Muscle layer of colon (tissue), 2 donors: ENCODE results near the gene RPS6KA4.

ENCODE experiments used
- H3K27ac ChIP-seq: one replicate; pipeline ENCODE4 v1.7.0; 2013; ENCODE audit warnings: low read depth, mild to moderate bottlenecking, low read length, moderate library complexity
- H3K27me3 ChIP-seq, 2 donors: one replicate each; pipeline ENCODE4 v1.7.0; 2013; ENCODE audit warnings: low read length in 2 of 2, mild to moderate bottlenecking in 2 of 2; ENCODE audit not compliant: insufficient read depth in 2 of 2, control insufficient read depth in 1 of 2
- H3K36me3 ChIP-seq: one replicate; pipeline ENCODE4 v1.7.0; 2013; ENCODE audit warnings: mild to moderate bottlenecking, low read length; ENCODE audit not compliant: insufficient read depth
- H3K4me1 ChIP-seq: one replicate; pipeline ENCODE4 v1.7.0; 2013; ENCODE audit warnings: mild to moderate bottlenecking, low read length; ENCODE audit not compliant: insufficient read depth
- H3K4me3 ChIP-seq, 2 donors: one replicate each; pipeline ENCODE4 v1.7.0; 2013; ENCODE audit warnings: low read length in 2 of 2, low read depth in 1 of 2, mild to moderate bottlenecking in 1 of 2, moderate library complexity in 1 of 2
- H3K9ac ChIP-seq: one replicate; pipeline ENCODE4 v1.7.0; 2013; ENCODE audit warnings: low read length
- H3K9me3 ChIP-seq: one replicate; pipeline ENCODE4 v1.7.0; 2013; ENCODE audit warnings: mild to moderate bottlenecking, low read length
- donor health status: abdominal sarcoma.
- donor health status: Adenocarcinoma of cecum.

RPS6KA4 gene

DNA sequence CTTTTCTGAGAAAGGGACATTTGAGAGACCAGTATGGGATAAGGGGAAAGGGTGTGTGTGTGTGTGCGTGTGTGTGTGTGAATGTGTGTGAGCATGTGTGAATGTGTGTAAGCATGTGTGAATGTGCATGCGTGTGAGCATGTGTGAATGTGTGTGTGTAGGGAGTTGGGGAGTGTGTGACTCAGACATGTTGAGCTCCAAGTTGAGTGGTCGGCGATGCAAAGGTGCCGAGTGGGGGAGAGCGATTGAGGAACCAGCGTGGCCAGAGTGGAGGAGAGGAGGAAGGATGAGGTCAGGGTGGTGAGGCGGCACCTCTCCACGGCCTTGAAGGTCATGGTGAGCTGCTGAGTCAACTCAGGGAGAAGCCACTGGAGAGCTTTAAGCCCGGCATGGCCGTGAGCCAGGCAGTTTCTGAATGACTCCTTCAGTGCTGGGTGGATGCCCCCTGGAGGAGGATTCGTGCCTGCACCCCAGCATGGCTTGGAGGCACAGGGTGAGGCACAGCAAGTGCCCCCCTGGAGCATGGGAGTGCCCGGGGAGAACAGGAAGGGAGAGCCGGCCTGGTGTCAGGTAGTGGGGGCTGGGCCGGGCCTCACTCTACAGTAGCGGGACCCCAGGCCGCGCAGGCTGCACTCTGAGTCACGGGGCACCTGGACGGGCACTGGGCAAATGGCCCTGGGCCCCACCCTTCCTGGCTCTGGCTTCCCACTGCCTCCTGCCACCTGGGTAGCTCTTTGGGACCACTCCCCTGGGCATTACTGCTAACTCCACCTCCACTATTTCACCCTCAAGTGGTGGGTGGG, 27.2 kb upstream of the RPS6KA4 start:
- H3K36me3 ChIP-seq, result no peaks in the 10 kb centered on the region
- no peak overlapping the region for H3K4me3 ChIP-seq
- H3K27me3 ChIP-seq, result no peaks in the 10 kb centered on the region
- H3K27ac ChIP-seq, result no peak overlapping the region
- no peaks in the 10 kb centered on the region for H3K9me3 ChIP-seq
- H3K9ac ChIP-seq, result no peak overlapping the region
- H3K4me1 ChIP-seq, result no peaks in the 10 kb centered on the region

DNA sequence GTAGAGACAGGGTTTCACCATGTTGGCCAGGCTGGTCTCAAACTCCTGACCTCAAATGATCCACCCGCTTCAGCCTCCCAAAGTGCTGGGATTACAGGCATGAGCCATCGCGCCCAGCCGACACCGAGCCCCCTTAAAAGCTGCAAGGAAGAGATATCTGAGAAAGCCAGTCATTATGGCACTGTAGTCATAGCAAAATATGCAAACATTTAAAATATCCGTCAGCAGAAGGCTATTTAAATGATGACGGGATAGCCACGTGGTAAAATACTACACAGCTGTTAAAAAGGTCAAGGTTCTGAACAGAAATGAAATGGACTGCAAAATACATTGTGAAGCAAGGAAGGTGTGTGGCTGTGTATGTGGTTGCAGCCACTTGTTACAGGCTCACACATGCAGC, 25.4 kb upstream of the RPS6KA4 start:
- Histone ChIP-seq H3K9me3 (no peaks in the 10 kb centered on the region), H3K4me1 (no peaks in the 10 kb centered on the region), H3K36me3 (no peaks in the 10 kb centered on the region), H3K27me3 (no peaks in the 10 kb centered on the region), H3K4me3 (no peak overlapping the region), H3K27ac (no peak overlapping the region), H3K9ac (no peak overlapping the region)

DNA sequence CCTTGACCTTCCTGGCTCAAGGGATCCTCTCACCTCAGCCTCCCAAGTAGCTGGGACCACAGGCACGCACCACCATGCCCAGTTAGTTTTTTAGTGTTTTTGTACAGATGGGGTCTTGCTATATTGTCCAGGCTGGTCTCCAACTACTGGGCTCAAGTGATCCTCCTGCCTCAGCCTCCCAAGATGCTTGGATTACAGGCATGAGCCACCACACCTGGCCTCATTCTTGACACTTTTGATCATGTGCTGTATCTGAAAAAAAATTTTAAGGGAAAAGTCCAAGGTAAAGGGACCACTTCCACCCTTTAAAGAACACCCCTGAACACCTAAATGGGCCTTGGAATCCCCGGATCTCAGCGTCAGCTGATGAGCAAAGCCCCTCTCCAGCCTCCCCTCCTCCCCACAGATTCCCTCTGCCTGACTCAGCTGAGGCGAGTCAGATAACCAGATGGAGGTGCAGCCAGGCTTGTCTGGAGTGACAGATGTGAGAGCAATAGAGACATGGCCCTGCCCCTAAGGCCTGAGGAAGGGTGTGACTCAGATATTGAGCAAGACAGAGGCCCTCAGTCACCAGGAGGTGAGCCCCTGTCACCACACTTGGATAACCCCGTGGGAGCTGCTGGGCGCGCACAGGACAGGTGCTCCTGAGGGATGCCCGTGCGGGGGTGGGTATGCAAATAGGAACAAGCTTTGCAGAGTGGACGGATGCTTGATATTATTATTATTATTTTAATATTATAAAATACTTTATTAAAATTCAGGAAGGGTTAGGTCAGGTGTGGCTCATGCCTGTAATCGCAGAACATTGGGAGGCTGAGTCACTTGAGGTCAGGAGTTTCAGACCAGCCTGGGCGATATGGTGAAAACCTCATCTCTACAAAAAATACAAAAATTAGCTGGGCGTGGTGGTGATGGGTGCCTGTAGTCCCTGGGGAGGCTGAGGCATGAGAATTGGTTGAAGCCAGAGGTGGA, 23.9 kb upstream of the RPS6KA4 start:
- H3K27me3 ChIP-seq, result no peaks in the 10 kb centered on the region
- H3K27ac ChIP-seq, result no peak overlapping the region
- no peak overlapping the region for H3K9ac ChIP-seq
- no peaks in the 10 kb centered on the region for H3K36me3 ChIP-seq
- no peaks in the 10 kb centered on the region for H3K4me1 ChIP-seq
- no peak overlapping the region for H3K4me3 ChIP-seq
- H3K9me3 ChIP-seq, result no peaks in the 10 kb centered on the region

DNA sequence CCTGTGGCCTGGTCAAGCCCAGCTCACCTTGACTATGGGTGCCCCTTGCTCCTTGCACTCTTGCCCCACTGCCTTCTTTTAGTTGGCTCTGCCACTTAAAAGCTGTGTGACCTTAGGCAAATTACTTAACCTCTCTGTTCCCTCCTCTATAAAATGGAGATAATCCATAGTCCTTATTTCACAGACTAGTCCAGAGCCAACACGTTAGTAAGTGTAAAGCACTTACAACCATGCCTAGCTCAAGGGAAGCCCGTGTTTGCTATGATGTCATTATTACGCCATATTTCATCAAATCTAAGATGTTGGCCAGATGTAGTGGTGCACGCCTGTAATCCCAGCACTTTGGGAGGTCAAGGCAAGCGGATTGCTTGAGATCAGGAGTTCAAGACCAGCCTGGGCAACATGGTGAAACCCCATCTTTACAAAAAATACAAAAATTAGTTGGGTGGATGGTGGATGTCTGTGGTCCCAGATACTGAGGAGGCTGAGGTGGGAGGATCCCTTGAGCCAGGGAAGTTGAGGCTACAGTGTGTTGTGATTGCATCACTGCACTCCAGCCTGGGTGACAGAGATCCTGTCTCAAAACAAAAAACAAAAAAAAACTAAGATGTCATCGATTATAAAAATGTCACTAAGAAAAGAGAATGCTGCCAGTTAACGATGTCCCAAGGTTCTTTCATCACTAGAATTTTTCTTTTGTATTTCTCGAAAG, 21.3 kb upstream of the RPS6KA4 start:
- Histone ChIP-seq H3K4me3 (no peak overlapping the region), H3K4me1 (peaks cover 7% of the 10 kb centered on the region), H3K36me3 (no peaks in the 10 kb centered on the region), H3K9me3 (no peaks in the 10 kb centered on the region), H3K27ac (no peak overlapping the region), H3K9ac (no peak overlapping the region), H3K27me3 (no peaks in the 10 kb centered on the region)

DNA sequence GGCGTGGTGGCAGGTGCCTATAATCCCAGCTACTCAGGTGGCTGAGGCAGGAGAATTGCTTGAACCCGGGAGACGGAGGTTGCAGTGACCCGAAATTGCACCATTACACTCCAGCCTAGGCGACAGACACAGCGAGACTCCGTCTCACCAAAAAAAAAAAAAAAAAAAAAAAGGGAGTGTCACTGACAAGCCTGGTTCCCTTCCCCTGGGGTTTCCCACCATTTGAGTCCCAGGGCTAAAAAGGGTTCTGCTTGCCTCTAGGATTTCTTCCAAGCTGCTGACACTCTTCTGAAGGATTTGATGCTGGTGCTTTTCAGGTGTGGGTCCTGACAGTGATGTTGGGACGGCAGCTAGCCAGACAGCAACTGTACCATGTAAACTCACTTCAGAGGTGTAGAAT, 20.2 kb upstream of the RPS6KA4 start:
- no peak overlapping the region for H3K9ac ChIP-seq
- peaks cover 12% of the 10 kb centered on the region for H3K4me1 ChIP-seq
- H3K27me3 ChIP-seq, result no peaks in the 10 kb centered on the region
- H3K27ac ChIP-seq, result no peak overlapping the region
- no peaks in the 10 kb centered on the region for H3K36me3 ChIP-seq
- H3K9me3 ChIP-seq, result no peaks in the 10 kb centered on the region
- H3K4me3 ChIP-seq, result no peak overlapping the region

DNA sequence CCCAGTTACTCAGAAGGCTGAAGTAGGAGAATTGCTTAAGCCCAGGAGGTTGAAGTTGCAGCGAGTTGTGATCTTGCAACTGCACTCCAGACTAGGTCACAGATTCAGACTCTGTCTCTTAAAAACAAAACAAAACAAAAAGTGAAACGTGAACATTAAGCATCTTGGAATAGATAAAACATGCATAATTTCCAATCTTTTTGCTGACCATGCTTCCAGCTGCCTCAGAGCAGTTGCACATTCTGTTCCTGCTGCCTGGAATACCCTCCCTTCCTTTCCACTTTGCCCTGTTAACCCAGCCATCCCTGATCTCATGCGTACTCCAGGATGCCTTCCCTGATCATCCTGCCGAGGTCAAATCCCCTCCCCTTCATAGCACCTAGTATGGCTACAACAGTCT, 19.7 kb upstream of the RPS6KA4 start:
- no peak overlapping the region for H3K4me3 ChIP-seq
- H3K9me3 ChIP-seq, result no peaks in the 10 kb centered on the region
- no peak overlapping the region for H3K27ac ChIP-seq
- no peaks in the 10 kb centered on the region for H3K27me3 ChIP-seq
- H3K4me1 ChIP-seq, result peaks cover 12% of the 10 kb centered on the region
- H3K36me3 ChIP-seq, result no peaks in the 10 kb centered on the region
- H3K9ac ChIP-seq, result no peak overlapping the region

DNA sequence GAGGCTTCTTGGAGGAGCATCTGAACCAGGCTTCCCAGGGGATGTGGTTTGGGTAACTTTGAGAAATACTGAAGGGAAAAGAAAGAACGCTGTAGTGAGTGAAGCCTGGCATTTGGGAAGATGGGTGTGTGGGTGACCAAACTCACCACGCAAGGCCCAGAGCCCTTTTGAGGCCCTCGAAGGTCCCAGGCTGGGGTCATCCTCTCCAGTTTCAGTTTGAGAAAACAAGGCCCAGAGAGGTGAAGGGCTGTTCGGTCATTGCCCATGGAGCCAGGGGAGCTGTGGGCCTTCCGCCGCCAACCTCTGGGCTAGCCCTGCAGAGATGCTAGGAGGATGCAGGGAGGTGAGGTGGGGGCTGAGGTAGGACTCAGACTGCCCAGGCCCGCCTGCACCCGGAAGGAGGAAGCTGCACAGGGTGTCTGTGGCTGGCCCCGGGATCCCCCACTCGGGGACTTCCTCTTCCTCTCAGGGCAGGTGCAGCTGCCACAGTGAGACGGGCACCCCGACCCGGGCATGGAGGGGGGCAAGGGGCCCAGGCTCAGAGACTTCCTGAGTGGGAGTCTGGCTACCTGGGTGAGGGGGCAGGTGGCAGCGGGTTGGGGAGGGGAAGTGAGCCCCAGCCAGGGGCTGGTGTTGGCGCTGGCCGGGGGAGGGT, 19.1 kb upstream of the RPS6KA4 start, which contains the start of gene CCDC88B:
Gene CCDC88B (plus strand): TSS at position 451 of the 655 bp plus-strand sequence. CDS start 63 bp downstream, at position 514.
- H3K27ac ChIP-seq, result no peak within 1 kb of the TSS
- H3K4me3 ChIP-seq, result no peak within 1 kb of the TSS
- no peak within 1 kb of the TSS for H3K9ac ChIP-seq
- H3K36me3 ChIP-seq, result no peaks in the 10 kb centered on the region
- H3K27me3 ChIP-seq, result no peaks in the 10 kb centered on the region
- H3K4me1 ChIP-seq, result peaks cover 12% of the 10 kb centered on the region
- no peaks in the 10 kb centered on the region for H3K9me3 ChIP-seq

DNA sequence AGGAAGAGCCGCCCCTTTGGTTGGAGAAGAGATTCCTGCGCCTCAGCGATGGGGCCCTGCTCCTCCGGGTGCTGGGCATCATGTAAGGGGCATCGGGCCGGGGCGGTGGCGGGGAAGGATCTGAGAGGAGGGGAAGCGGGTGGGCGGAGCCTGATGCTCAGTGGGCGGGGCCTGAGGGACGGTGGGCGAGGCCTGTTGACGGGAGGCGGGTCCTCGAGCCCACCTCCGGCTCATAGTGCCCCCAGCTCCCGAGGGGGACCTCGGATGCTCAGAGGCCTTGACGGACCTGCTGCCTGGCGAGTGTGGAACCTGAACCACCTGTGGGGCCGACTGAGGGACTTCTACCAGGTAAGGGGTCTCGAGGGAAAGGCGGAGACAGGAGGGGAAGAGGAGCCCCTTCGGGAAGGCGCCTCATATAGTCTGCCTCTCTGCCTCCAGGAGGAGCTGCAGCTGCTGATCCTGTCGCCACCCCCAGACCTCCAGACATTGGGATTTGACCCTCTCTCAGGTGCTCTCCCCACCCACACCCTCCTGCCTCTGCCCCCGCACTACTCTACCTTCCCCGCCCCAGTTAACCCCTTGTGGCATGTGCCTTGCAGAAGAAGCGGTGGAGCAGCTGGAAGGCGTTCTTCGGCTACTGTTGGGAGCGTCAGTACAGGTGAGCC, 18.2 kb upstream of the RPS6KA4 start:
- no peaks in the 10 kb centered on the region for H3K9me3 ChIP-seq
- H3K9ac ChIP-seq, result no peak overlapping the region
- H3K27ac ChIP-seq, result no peak overlapping the region
- no peaks in the 10 kb centered on the region for H3K36me3 ChIP-seq
- peaks cover 12% of the 10 kb centered on the region for H3K4me1 ChIP-seq
- no peak overlapping the region for H3K4me3 ChIP-seq
- no peaks in the 10 kb centered on the region for H3K27me3 ChIP-seq

DNA sequence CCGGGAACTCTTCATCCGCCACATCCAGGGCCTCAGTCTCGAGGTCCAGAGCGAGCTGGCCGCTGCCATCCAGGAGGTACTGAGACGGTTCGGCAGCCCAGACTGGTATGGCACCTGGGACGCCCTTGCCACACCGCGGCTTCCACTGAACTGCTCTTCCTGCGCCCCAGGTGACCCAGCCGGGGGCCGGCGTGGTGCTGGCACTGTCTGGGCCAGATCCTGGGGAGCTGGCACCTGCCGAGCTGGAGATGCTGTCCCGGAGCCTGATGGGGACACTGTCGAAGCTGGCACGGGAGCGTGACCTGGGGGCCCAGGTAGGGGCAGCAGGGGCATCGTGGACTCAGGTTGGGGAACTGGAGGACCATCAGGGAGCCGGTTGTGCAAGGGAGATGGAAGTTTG, 17.5 kb upstream of the RPS6KA4 start:
- Histone ChIP-seq H3K9ac (no peak overlapping the region), H3K4me1 (peaks cover 12% of the 10 kb centered on the region), H3K27ac (no peak overlapping the region)

DNA sequence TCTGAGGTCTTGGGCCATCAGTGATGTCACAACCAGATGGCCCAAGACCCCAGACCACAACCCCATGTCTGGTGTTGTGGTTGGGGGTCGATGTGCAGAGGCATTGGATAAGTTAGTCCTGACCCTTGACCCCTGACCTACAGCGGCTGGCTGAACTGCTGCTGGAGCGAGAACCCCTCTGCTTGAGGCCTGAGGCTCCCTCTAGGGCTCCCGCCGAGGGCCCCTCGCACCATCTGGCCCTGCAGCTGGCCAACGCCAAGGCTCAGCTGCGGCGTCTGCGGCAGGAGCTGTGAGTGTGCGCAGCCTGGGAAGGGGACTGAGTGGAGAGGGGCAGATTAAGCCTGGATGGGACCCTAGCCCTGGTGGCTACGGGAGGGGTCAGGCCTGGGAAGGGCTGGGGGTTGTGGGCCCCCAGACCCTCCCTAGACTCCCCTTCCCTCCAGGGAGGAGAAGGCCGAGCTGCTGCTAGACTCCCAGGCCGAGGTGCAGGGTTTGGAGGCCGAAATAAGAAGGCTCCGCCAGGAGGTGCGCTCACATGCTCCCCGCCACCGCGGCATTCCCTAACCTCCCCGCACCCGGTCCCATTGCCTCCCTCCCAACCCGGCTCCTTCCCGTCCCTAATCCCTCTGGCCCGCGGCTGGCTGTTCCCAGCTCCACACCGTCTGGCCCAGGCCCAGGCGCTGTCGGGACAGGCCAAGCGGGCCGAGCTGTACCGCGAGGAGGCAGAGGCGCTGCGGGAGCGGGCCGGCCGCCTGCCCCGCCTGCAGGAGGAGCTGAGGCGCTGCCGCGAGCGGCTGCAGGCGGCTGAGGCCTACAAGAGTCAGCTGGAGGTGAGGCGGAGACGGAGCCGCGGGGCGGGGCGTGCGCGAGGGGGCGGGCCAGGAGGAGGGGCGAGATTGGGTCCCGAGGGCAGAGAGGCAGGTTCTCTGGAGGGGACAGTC, 16.8 kb upstream of the RPS6KA4 start:
- H3K27me3 ChIP-seq, result no peaks in the 10 kb centered on the region
- no peaks in the 10 kb centered on the region for H3K9me3 ChIP-seq
- H3K36me3 ChIP-seq, result no peaks in the 10 kb centered on the region
- H3K27ac ChIP-seq, result peak overlapping the region; percentile 72
- peaks cover 12% of the 10 kb centered on the region for H3K4me1 ChIP-seq
- H3K4me3 ChIP-seq, result peak overlapping the region; percentile 20 to 38
- peak overlapping the region; percentile 49 for H3K9ac ChIP-seq

More for the DNA sequence above, 17.5 kb upstream of the RPS6KA4 start:
- no peak overlapping the region for H3K4me3 ChIP-seq
- no peaks in the 10 kb centered on the region for H3K36me3 ChIP-seq
- no peaks in the 10 kb centered on the region for H3K9me3 ChIP-seq
- no peaks in the 10 kb centered on the region for H3K27me3 ChIP-seq
